Measurements from ENCODE around the gene RASSF3.
"Not testable (repeated sequence)": the region's sequence is repeated elsewhere in the genome, so short reads cannot be mapped to it uniquely, and the experiment has no call there.

RASSF3 gene

DNA sequence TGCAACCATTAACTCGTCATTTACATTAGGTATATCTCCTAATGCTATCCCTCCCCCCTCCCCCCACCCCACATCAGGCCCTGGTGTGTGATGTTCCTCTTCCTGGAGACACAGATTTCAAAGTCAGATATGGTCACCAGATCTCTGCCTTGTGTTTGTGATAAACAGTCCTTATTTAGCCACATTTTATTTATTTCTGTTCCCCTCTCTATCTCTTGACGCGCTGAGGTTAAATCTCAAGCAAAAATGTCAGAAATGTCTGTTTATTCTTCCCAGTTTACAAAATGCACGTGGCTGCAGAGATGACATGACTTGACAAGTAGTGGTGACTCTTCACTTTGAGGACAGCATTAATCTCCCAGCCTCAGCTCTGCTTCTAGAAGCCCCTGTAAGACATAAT lies 11.5 kb upstream of the RASSF3 start:
- DNase-seq: no peak

GRCh38 chr12:64600164-64600561 lies 10.1 kb upstream of the RASSF3 start:
- DNase-seq: peak; percentile 77

- no peak for DNase-seq
These were observed 7.0 kb upstream of the RASSF3 start for GRCh38 chr12:64603183-64603841.

DNA sequence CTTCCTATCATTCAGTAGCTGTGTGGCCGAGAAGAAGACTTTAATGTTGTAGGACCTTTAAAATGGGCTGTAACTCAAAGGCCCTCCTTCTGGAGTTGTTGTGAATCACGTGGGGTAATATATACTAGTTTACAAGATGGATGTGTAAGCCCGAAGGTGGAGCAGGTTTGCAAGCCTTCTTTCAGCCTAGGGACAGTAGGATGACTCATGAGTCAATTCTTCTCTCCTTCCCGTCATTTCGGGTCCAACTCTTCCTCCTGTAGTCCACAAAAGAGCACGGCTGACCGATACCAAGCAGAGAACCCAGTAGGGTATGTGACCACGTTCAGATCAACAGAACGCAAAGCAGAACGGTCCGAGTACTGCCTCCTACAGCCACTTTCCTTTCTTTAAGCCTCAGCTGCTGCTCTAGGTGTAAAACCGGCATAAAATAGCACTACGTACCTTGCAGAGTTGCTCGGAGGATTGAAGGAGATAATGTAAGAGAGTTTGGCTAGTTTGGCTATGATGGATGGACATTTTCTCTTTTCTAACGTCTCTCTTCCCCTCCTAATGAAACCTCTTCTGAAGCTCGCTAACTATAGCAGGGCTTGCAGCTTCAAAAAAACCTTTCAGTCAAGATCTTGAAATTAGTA lies 1.3 kb upstream of the RASSF3 start:
- peak; percentile 15 for DNase-seq

- DNase-seq: no peak
These were observed 688 bp upstream of the RASSF3 start for GRCh38 chr12:64609536-64610078.

- peak; percentile 22 for DNase-seq
These were observed 505 bp downstream of the RASSF3 start for GRCh38 chr12:64610660-64611340.

GRCh38 chr12:64611341-64612284 lies 1.3 kb downstream of the RASSF3 start:
- DNase-seq: no peak

- no peak for DNase-seq
These were observed 2.5 kb downstream of the RASSF3 start for GRCh38 chr12:64612843-64613242.

DNA sequence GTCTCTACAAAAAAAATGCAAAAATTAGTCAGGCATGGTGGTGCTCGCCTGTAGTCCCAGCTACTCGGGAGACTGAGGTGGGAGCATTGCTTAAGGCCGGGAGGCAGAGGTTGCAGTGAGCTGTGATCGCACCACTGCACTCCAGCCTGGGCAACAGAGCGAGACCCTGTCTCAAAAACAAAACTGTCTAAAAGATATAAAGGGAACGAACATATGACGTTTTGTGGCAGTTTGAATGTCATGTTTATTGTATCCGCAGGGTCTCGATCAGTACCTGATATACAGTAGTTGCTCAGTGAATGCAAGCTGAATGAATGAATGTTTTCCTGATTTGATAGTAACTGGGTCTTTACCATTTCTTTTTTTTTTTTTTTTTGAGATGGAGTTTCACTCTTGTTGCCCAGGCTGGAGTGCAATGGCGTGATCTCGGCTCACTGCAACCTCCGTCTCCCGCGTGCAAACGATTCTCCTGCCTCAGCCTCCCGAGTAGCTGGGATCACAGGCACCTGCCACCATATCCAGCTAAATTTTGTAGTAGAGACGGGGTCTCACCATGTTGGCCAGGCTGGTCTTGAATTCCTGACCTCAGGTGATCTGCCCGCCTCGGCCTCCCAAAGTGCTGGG lies 3.6 kb downstream of the RASSF3 start:
- not testable (repeated sequence) for DNase-seq

DNA sequence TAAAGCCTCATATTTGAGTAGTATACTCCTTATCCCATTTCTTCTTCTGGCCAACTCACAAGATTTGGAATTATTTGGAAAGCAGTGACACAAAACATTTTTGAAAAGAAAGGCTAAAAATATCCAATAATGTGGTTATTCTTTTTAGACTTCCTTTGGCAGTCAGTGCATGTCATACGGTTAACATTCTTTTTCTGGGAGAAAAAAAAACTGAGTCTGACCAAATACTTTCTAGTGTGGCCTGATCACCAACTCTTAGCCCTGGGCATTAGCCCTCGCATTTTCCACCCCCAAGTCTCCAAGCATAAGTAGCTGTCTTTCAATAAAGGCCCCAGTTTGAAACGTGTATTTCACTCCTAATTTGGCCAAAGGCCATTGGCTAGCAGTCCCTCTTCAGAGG lies 5.9 kb downstream of the RASSF3 start:
- no peak for DNase-seq

- DNase-seq: no peak
These were observed 8.8 kb downstream of the RASSF3 start for GRCh38 chr12:64618953-64619590.

DNA sequence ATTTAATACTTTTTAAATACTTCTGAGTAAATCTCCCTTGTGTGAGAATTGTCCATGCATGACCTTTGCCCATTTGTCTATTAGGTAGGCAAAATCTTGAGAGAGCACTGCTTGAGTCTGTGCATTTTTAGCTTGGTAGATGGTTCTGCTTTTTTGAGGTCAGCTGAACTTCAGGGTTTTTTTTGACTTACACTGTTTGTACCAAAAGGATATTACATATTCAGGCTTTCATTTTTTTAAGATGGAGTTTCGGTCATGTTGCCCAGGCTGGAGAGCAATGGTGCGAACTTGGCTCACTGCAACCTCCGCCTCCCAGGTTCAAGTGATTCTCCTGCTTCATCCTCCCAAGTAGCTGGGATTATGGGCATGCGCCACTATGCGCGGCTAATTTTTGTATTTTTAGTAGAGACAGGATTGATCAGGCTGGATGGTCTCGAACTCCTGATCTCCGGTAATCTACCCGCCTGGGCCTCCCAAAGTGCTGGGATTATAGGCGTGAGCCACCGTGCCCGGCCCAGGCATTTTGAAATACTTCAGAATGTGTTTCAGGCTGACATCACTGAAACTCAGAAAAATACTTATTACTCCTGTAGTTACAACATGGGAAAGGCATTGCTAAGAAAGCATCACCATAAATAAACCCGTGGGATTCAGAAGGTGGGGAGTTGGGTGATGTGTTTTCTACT lies 11.1 kb downstream of the RASSF3 start:
- DNase-seq: no peak

GRCh38 chr12:64624035-64624434 lies 13.7 kb downstream of the RASSF3 start:
- no peak for DNase-seq

DNA sequence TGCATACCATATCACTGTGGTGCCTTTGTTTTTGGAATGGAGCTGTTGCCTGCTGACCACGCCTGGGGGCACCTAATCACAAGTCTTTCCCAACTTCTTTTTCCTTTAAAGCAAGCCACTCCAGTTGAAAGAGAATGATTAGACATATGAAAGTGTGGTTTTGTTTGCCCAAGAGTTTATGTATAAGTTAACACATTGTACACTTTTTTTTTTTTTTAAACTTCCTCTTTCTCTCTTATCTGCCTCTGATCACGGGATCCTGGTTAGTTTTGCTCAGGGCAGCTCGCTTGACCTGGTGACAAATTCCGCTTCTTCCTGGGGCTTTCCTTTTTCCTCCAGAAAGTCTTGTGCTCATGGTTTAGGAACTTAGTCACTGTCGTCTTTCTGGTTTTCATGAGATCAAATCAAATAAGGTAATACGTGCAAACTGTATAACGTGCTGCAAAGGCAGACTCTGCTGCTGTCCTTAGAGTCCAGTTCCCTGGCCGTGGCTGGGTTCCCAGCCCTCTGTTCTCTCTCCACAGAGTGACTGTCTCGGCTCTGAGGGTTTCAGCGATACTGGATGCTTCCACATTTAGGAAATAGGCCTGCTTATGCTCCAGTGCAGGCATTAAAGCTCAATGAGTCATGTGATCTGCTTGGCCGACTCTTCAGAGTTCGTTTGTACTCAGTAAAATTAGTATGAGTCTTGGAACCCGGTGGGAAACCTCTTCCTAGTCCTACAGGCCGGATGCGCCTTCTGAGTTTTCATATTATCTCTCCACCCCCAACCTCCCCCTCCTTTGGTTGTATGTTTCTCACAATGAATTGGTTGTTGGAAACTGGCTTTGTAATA lies 15.2 kb downstream of the RASSF3 start:
- DNase-seq: no peak

- DNase-seq: not testable (repeated sequence)
These were observed 16.3 kb downstream of the RASSF3 start for GRCh38 chr12:64626588-64626987.

DNA sequence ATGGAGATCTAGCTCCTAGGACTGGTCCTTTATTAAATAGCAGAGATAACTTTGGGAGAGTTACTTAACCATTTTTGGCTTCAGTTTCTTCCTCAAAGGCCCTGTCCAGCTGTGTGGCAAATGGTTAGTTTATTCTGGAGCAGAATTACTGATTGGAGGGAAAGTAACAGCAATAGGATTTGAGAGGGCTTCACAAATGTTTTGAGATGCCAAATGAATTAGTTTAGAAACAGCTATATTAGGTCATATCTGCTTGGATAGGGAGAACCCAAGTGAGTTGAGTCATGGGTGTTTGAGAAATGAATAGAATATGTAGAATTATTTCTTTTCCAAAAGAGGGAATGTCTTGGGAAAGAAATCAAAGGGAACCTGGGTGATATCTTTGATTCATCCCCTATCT lies 17.5 kb downstream of the RASSF3 start:
- DNase-seq: no peak

DNA sequence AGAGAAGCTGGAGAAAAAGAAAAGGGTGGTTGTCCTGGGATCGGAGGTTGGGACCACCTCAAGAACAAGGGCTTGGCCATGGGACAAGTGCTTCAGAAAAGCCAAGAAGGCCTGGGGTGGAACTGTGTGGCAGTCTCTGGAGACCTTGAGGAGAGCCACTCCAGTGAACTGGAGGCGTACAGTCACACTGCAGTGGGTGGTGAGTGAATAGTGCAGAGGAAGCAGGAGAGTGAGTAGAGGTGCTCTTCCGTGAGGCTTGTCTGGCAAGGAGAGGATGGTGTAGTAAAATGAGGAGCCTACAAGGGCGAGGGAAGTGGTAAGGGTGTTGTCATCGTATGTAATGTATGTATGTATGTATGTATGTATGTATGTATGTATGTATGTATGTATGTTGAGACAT lies 20.9 kb downstream of the RASSF3 start:
- no peak for DNase-seq

DNA sequence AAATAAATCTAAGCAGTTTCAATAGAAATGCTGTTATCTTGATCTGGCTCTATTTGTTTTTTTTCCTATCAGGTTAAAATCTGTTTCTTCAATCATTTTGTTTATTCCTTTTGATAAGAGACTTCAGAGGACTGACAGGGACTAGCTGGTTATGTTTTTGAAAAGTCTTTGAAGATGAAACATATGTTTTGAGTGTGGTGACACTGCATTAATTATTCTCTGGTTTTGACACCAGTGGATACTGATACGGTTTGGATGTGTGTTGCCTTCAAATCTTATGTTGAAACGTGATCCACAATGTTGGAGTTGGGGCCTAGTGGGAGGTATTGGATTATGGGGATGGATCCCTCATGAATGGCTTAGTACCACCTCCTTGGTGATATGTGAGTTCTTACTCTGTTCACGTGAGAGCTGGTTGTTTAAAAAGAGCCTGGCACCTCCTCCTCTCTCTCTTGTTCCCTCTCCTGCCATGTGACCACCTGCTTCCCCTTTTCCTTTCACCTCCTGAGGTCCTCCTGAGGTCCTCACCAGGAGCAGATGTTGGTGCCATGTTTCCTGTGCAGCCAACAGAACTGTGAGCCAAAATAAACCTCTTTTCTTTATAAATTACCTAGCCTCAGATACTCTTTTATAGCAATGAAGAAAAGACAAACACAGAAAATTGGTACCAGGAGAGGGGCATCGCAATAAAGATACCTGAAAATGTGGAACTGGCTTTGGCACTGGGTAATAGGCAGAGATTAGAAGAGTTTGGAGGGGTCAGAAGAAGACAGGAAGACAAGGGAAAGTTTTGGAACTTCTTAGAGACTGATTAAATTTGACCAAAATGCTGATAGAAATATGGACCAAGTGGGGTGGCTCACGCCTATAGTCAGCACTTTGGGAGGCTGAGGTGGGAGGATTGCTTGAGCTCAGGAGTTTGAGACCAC lies 23.0 kb downstream of the RASSF3 start:
- no peak for DNase-seq

DNA sequence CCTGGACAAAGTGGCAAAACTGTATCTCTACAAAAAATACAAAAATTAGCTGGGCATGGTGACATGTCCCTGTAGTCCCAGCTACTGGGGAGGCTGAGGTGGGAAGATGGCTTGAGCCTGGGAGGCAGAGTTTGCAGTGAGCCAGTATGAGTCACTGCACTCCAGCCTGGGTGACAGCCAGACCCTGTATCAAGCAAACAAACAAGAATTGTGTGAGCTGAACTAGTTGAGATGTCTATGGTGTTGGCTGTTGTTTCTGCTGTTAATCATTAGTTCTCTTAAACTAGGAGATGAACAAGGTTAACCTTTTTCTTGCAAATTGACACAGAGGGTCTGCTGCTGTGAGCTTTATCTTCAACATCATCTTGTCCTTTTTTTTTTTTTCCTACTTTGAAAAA lies 23.6 kb downstream of the RASSF3 start:
- DNase-seq: no peak
